ENCODE measurements around the gene XYLT1.

- TF ChIP-seq CTCF (conservative IDR thresholded peaks at IDR 0.05; ENCODE audit: low read depth, low read length) (no peak), POLR2A (IDR thresholded peaks at IDR 0.05; ENCODE audit: low read depth, low read length) (no peak), MAFK (IDR thresholded peaks at IDR 0.05; ENCODE audit: low read depth, low read length) (no peak), BHLHE40 (IDR thresholded peaks at IDR 0.05; ENCODE audit: low read depth, low read length) (no peak), MXI1 (IDR thresholded peaks at IDR 0.05; ENCODE audit: borderline replicate concordance, low read depth, low read length) (no peak), NFE2L2 (IDR thresholded peaks at IDR 0.05; ENCODE audit: low read depth, low read length) (no peak)
Measured at GRCh38 chr16:17252064-17252463, 218.7 kb downstream of the XYLT1 start.
